GM21526 (cell line): Measurements from ENCODE around the gene ALDH3A2.

Experiments
- ATAC-seq: cut with Tn5 transposase; IDR thresholded peaks from one replicate; pipeline ENCODE4 v1.9.1; 2021; ENCODE audit warnings: moderate library complexity; ENCODE audit not compliant: unreplicated experiment, low FRiP score

ALDH3A2 gene

DNA sequence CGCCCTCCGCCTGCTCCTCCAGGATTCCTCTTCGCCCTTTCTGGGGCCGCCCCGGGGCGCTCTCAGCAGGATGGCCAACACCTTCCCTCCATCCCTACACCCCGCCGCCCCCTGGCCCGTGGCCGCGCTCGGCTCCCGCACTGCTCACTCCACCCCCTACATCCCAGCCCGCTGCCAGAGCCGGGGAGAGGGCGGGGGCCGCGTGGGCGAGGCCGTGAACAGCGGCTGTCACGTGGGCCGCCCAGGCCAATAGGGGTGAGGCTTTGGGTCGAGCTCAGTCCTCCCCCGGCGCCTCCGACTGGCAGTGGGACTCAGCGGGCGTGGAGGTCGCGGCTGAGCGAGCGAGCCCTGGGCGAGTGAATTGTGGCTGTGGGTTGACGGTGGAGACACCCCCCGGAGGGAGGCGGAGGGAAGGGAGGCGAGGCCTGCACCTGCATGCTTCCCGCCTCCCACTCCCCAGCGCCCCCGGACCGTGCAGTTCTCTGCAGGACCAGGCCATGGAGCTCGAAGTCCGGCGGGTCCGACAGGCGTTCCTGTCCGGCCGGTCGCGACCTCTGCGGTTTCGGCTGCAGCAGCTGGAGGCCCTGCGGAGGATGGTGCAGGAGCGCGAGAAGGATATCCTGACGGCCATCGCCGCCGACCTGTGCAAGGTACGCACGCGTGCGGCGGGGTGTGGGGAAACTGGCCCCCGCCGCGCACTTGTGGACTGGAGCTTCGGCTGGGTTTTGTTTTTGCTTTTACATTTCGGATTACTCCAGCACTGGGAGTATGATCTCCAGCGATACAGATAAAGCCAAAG, at the start of gene ALDH3A2:
TSS of gene ALDH3A2 (plus strand) at position 277 of the 799 bp plus-strand sequence. CDS start at position 498, 221 bp downstream.
- peak; percentile 85 for ATAC-seq

DNA sequence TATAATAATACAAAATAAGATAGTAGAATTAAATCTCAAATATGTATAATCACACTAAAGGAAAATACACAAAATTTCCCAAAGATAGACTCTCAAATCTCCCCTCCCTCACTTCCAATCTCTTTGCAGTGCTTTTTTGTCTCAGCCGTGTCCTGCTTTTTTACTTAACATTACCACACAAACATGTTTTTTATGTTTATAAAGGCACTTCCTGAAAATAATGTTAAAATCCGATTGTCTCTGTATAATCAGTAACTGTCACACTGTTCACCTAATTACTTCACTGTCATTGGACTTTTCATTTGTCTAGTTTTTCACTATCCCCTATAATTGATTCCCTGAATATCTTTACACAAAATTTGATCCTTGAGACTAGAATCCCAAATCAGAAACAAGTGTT, 38.2 kb upstream of the ALDH3A2 start:
- no peak for ATAC-seq

DNA sequence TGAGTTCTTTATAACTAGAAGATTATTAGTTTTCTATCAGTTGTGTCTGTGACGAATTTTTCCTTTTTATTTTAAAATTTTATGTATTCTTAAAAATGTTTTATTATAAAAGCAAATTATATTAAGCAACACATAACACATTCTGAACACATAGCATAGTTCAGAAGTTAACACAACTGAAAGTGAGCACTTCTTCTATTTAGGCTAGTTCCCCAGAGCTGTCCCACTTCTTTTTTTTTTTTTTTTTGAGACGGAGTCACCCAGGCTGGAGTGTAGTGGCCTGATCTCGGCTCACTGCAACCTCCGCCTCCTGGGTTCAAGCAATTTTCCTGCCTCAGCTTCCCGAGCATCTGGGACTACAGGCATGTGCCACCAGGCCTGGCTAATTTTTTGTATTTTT, 37.7 kb upstream of the ALDH3A2 start:
- no peak for ATAC-seq

DNA sequence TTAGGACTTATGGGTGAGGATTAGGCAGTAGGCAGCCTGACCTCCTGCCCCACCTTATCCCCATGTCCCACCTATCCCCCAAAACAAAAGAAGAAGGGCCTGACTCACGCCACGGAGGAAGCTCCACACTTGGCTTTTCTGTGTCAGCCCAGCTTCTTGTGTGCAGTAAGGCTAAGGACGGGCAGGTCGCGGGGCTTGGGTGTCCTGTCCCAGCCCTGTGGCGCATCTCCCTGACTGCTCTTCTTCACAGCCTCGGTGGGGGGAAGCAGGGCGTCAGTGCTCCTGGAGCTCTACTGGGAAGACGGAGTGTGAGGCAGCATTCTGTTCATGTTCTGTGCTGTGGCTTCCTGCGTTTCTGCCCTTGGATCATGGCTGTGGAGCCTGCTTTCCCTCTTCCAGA, 34.6 kb upstream of the ALDH3A2 start:
- no peak for ATAC-seq

DNA sequence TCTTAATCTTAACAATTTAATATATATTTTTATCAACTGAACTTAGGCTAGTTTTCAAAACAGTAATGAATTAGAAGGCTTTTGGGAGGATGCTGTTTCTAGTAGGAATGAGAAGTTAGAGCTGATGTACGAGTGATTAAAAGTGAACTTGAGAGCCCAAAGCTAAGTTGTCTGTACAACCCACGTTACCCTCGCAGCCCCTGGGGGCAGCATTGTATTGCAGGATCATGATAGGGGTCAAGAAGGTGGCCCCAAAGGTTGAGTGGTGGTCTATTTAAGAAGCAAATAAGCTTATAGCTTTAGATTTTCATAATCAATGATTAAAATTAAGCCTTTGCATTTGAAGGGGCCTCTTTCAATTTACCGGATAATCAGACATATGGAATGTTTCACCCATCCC, 33.7 kb upstream of the ALDH3A2 start:
- no peak for ATAC-seq

DNA sequence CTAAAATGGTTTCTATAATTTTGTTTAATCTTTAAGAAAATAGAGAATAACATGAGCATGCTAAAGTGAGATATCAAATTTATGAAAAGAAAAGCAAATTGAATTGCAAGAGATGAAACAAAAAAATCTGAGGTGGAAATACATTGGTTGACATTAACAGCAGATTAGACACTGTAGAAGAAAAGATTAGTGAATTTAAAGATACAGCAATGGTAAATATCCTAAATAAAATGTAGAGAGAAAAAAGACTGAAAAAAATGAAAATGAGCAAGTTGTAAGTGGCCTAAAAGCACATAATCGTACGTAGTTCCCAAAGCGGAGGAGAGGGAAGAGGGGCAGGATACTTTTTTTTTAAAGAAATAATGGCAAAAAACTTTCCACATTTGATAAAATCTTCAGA, 30.5 kb upstream of the ALDH3A2 start:
- no peak for ATAC-seq

DNA sequence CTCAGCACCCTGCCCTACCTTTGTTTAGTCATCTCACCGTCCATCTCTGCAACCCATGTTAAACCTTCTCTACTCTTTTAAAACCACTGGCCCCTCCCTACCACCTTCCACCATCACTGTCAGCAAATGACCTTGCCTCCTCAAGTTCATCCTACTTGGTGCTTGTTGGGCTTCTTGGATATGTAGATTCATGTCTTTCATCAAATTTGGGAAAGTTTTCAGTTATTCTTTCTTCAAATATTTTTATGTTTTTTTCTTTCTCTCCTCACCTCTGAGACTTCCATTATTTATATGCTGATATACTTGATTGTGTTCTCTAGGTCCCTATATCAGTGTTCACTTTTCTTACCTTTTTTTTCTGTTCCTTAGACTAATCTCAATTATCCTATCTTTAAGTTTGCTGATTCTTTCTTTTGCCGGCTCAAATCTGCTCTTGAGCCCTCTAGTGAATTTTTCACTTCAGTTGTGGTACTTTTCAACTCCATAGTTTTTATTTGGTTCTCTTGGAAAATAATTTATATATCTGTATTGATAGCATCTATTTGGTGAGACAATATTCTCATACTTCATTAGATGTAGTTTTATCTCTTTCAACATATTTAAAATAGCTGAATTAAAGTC, 28.7 kb upstream of the ALDH3A2 start:
- no peak for ATAC-seq

DNA sequence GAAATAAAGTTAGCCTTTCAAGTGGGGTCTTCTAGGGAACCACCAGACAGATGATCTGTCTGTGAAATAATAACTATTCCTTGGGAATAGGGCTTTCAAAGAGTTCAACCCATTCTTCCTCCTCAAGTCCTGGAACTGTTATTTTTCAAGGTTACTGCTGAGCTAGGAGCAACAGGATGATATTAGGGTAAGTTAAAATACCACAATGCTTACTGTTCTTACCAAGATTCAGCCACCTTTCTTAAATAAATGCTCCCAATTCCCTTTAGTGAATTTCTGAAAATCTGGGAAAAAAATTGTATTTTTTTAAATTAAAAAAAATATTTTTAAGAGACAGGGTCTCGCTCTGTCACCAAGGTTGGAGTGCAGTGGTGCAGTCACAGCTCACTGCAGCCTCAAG, 26.9 kb upstream of the ALDH3A2 start:
- ATAC-seq = no peak

DNA sequence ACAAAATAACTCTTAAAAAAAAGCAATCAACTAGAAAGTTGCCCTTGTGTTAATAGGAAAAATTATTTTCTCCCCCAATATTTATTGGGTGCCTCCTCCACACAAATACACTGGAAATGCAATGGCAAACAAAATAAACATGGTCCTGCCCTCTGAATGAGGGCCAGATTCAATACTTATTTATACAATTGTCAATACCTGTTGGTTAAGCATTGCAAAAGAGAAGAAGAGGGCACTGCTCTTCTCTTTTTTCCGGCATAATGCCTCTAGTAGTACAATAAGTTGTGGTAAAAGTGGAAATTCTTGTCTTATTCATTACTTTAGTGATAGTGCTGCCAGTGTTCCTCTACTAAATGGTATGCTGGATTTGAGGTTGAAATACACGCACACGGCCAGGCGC, 22.5 kb upstream of the ALDH3A2 start:
- no peak for ATAC-seq

DNA sequence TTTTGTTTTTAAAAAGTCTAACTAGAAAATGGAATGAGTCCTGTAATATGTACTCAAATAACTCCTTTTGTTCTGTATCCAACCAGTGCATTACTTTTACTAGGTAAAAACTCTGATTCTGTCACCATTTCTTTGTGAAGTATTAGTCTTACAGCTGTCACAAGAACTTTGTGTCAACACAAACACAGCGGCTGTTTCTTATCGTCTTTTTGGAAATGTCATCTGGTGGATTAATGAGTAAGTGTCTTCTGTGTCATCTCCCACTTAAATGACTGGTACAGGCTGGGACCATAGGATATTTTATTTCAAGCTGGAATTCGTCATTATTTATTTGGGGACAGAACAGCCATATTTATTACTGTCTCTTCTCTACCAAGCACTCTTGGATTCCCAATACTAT, 19.1 kb upstream of the ALDH3A2 start:
- ATAC-seq = no peak

DNA sequence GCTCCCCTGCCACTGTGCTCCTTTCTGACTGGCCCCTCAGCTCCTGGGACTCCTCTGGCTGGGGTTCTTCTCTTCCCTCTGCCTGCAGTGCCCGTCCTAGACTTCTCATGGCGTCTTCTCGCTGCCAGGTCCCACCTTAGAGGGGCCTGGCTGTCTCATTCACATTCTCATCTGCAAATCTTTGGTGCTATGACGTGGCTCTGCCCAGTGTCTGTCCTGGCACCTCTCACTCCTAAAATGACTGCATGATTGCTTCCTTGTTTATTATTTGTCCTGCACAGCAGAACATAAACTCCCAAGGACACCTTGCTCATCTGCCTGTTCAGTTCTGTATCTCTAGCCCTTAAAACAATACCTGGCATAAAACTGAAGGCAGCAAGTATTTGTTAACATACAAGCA, 18.5 kb upstream of the ALDH3A2 start:
- ATAC-seq = no peak

DNA sequence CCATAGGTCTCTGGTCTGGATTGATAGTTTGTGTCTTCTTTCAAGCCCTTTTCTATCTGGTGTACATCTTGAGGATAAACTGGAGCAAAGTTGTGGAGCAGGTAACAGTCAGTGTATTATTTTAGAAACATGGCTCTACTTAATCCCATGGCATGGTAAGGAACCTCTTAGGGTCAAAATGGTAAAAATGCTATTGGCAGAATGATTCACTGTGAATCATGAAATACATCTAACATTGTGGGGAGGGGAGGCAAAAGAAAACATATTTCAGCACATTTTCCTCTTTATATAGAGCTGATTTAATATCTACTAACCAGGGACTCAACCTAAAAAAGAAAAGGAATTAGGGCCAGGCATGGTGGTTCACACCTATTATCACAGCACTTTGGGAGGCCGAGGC, 17.9 kb upstream of the ALDH3A2 start:
- no peak for ATAC-seq

DNA sequence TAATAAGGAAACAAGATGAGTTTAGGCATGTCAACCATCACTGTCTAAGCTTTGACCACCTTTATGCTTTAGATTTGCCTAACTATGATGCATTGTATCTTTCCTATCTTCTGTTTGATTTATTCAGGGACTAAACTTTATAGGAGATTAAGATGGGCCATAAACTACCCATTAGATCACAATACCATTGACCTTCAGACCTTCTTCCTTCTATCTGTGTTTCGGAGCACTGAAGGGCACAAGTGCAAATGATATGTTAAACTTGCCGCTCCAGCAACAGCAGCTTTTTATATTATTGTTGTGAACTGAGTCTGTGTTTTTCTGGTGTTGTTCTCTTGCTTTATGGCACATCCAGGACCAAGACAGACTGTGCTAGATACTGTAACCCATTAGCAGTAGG, 16.6 kb upstream of the ALDH3A2 start:
- ATAC-seq = no peak

DNA sequence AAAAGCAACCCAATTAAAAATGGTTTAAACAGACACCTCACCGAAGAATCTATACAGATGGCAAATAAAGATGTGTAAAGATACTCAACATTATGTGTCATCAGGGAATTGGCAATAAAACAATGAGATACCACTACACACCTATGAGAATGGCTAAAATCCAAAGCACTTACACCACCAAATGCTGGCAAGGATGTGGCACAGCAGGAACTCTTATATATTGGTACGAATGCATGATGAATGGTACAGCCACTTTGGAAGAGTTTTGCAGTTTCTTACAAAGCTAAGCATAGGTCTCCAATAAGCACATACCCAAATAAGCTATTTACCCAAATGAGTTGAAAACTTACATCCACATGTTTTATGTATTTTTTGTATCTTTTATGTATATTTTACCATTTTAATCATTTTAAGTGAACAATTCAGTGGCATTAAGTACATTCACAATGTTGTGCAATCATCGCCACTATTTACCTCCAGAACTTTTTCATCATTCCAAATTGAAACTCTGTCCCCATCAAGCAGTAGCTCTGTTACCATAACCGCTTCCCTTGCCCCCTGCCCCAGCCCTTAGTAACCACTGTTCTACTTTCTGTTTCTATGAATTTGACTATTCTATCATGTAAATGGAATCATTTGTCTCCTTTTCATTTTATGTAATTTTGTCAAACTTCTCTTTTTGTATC, 6.7 kb upstream of the ALDH3A2 start:
- ATAC-seq = no peak

DNA sequence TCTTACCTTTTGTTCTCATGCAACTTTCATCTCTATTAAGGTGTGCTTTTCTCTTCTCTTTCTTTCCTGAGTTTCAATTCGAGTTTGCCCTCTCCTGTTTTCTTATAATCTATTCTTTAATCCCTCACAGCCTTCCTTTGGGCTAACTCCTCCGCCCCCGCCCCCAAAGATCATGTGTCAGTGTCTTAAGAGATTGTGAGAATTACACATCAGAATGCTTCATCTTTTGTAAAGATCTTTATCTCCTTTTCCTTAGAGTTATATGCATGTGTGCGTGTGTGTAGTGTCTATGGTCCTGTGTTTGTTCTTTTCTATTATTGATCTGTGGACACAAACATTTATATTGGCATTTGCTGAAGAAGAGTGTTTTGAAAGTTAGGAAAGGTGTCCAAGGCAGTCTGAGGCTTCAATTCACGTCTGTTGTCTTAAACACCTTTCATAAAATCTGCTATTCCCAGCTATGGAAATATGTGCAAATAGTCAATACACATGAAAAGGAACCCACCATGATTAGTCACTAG, 6.1 kb upstream of the ALDH3A2 start:
- ATAC-seq = no peak

DNA sequence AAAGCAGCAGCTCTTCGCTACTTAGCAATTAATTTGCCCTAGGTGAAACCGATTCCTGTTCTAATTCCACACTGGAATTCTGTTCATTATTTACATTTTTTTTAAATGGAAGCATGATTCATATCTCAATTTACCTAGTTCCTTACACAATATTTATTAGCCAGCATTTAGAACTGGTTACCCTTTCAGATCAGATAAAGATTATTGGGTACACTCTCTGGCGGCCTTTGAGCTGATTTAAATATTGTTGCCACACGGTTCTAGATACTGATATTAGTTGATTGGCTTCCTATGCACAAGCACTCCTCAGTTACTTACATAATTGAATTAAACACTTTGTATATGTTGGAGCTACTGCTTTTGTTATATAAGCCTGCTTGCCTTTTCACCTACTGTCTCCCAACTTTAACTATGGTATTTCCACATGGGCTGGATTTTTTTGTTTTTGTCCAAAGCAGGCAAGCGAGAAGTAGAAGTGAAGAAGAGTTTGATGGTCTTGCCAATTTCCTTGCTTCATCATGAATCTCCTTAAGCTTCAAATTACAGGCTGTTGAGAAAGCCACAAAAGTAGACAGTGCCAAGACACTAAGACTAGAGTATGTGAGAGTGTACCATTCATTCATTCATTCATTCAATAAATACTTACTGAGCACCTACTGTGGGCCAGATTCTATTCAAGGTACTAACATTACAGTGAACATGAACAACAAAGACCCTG, 3.9 kb upstream of the ALDH3A2 start:
- no peak for ATAC-seq

DNA sequence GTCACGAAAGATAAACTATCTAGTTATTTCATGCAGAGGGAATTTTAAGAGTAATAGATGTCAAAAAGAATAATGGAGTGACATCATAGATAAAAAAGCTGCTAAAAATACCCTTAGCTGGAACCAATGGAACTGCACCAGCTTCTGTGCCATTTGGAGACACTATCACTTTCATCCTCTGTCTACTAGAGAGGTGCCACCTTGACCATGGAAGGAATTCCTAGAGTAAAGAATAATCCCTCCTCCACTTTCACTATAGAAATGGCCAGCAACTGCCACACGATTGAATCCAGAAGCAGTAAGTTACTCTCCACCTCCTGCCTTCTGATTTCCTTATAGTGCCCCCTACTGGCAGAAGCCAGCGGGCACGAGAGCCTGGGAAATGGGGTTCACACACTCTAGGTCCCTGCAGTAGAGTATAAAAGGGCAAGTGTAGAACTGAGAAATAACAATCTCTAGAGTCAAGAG, 2.8 kb upstream of the ALDH3A2 start:
- ATAC-seq = no peak

DNA sequence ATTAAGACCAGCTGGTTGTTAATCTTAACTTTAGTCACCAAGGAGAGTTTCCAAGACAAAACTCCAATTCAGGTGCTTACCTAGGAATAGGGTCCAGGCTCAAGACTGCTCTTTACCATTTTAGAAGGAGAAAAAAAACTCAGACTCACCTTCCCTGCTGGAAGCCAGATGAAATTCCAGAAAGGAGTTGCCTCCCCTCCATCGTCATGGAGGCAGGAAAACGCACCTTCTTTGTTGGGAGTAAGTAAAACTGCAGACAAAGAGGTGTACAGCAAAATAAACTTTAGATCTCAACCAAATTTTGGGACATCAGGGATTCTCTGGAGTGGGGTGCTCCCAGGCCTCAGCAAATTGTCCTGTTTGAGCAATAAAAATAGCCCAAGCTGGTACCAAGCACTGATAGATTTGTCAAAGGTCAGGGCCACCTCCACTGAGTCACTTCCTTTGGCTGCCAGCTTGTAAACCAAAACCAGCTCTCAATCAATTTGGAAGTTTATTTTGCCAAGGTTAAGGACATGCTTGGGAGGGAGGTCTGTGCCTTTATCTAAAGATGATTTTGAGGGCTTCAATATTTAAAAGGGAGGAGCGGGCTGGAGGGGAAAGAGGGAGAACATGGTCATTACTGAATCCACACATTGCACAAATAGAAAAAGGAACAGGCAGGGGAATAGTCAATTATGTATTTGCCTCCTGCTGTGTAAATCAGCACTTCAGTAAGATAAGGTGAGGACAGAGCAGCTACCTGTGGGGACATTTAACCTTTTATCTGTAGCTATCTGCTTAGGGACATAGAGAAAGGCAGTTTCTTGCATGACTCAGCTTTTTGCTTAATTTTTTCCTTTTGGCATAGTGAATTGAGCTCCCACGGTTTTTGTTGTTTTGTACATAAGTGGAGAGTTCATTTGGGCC, 1.5 kb upstream of the ALDH3A2 start:
- no peak for ATAC-seq

DNA sequence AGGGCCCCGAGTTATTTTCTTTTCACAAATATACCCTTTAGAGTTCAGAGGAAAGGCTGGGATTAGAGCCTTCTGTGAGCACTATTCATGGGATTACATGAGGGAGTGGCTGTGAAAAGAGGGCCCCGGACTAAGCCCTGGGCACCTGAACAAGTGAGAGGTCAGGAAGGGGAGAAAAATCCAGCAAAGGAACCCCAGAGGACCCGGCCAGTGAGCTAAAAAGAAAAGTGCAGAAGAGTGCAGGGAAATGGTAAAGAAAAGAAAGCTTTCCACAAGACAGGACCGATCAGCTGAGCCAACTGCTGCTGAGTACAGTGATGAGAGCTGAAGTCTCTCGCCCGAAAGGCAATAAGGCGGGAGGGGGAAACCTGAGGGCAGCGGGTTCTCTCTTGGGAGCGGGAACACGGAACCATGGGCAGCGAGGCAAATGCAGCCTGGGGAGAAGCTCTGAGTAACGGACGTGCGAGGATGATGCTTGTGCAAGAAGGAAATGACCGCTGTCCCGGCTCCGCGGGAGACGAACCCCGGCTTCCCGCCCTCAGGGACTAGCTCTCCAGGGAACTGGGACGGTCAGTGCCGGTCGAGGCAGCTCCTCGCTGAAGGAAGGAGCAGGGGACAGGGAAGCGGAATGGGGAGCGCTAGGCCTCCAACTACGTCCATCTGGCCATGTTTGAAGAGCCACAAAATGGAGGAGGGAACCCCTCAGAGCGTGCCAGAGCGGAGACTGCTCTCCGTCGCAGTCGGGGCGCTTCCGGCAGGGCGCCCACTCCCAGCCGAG, 665 bp upstream of the ALDH3A2 start:
- ATAC-seq = peak; percentile 32
